Memory B cell (primary cell): Measurements from ENCODE around the gene UNKL.

ENCODE experiments used
- ATAC-seq: fragments of 150-1000 bp; cut with Tn5 transposase; 2 replicates; pipeline ENCODE4 v1.10.0; 2021; ENCODE audit warnings: low read depth, mild to moderate bottlenecking, moderate library complexity
- DNase-seq, 2 donors: peaks; one replicate each; pipeline ENCODE4 v3.0.0; 2022; ENCODE audit warnings: low spot score in 2 of 2
- H3K27ac Mint-ChIP-seq: one replicate; pipeline ENCODE4 v1.8.0; 2022; ENCODE audit warnings: mild to moderate bottlenecking, moderate library complexity, mixed read lengths
- H3K27me3 Mint-ChIP-seq: one replicate; pipeline ENCODE4 v1.8.0; 2022; ENCODE audit warnings: mixed read lengths
- H3K36me3 Mint-ChIP-seq: one replicate; pipeline ENCODE4 v1.8.0; 2022; ENCODE audit warnings: mild to moderate bottlenecking, mixed read lengths
- H3K4me1 Mint-ChIP-seq: one replicate; pipeline ENCODE4 v1.8.0; 2022; ENCODE audit warnings: mixed read lengths
- H3K4me3 Mint-ChIP-seq: one replicate; pipeline ENCODE4 v1.8.0; 2022; ENCODE audit warnings: mild to moderate bottlenecking, moderate library complexity, mixed read lengths
- H3K9me3 Mint-ChIP-seq: one replicate; pipeline ENCODE4 v1.8.0; 2022; ENCODE audit warnings: mixed read lengths

The UNKL gene

GRCh38 chr16:1374418-1375297 is 39.8 kb downstream of the UNKL start:
- no peaks in the 10 kb centered on the region for H3K27me3 Mint-ChIP-seq
- ATAC-seq (no peak), DNase-seq (no peak)
- no peak overlapping the region for H3K27ac Mint-ChIP-seq
- peaks cover 9% of the 10 kb centered on the region for H3K36me3 Mint-ChIP-seq
- H3K4me1 Mint-ChIP-seq = peaks cover 10% of the 10 kb centered on the region
- no peak overlapping the region for H3K4me3 Mint-ChIP-seq
- H3K9me3 Mint-ChIP-seq = no peaks in the 10 kb centered on the region

GRCh38 chr16:1372292-1372950 is 42.1 kb downstream of the UNKL start:
- H3K27me3 Mint-ChIP-seq = no peaks in the 10 kb centered on the region
- ATAC-seq (no peak), DNase-seq (no peak)
- H3K4me1 Mint-ChIP-seq = peaks cover 2% of the 10 kb centered on the region
- H3K27ac Mint-ChIP-seq = no peak overlapping the region
- no peaks in the 10 kb centered on the region for H3K9me3 Mint-ChIP-seq
- H3K36me3 Mint-ChIP-seq = peaks cover 5% of the 10 kb centered on the region
- no peak overlapping the region for H3K4me3 Mint-ChIP-seq

- Mint-ChIP-seq H3K4me1 (peaks cover under 1% of the 10 kb centered on the region), H3K27me3 (no peaks in the 10 kb centered on the region), H3K36me3 (peaks cover 3% of the 10 kb centered on the region), H3K27ac (no peak overlapping the region), H3K9me3 (no peaks in the 10 kb centered on the region), H3K4me3 (no peak overlapping the region)
- no peak for DNase-seq
- ATAC-seq = no peak
Measured at GRCh38 chr16:1371054-1371978, 43.2 kb downstream of the UNKL start.

GRCh38 chr16:1367486-1368174 is 46.9 kb downstream of the UNKL start:
- DNase-seq = no peak
- Mint-ChIP-seq H3K4me1 (peaks cover 4% of the 10 kb centered on the region), H3K27me3 (no peaks in the 10 kb centered on the region), H3K4me3 (no peak overlapping the region), H3K27ac (no peak overlapping the region), H3K9me3 (no peaks in the 10 kb centered on the region), H3K36me3 (peaks cover 5% of the 10 kb centered on the region)
- no peak for ATAC-seq

GRCh38 chr16:1366712-1367299 is 47.7 kb downstream of the UNKL start:
- Mint-ChIP-seq H3K4me3 (no peak overlapping the region), H3K27ac (no peak overlapping the region), H3K4me1 (peaks cover 4% of the 10 kb centered on the region), H3K9me3 (no peaks in the 10 kb centered on the region), H3K27me3 (no peaks in the 10 kb centered on the region), H3K36me3 (peaks cover 5% of the 10 kb centered on the region)
- ATAC-seq (no peak), DNase-seq (no peak)

GRCh38 chr16:1366060-1366711 is 48.3 kb downstream of the UNKL start:
- H3K27ac Mint-ChIP-seq = no peak overlapping the region
- H3K4me1 Mint-ChIP-seq = peaks cover 4% of the 10 kb centered on the region
- DNase-seq (no peak), ATAC-seq (no peak)
- no peak overlapping the region for H3K4me3 Mint-ChIP-seq
- H3K9me3 Mint-ChIP-seq = no peaks in the 10 kb centered on the region
- peaks cover 5% of the 10 kb centered on the region for H3K36me3 Mint-ChIP-seq
- H3K27me3 Mint-ChIP-seq = no peaks in the 10 kb centered on the region

- no peak overlapping the region for H3K27ac Mint-ChIP-seq
Measured at GRCh38 chr16:1364510-1364909, 50.0 kb downstream of the UNKL start.

GRCh38 chr16:1363501-1364041 is 50.9 kb downstream of the UNKL start:
- peaks cover 4% of the 10 kb centered on the region for H3K4me1 Mint-ChIP-seq
- ATAC-seq (peak; percentile 99), DNase-seq (peak; percentile 78 to 82)
- H3K27me3 Mint-ChIP-seq = no peaks in the 10 kb centered on the region
- no peak overlapping the region for H3K4me3 Mint-ChIP-seq
- peaks cover 7% of the 10 kb centered on the region for H3K36me3 Mint-ChIP-seq
- H3K9me3 Mint-ChIP-seq = no peaks in the 10 kb centered on the region
- no peak overlapping the region for H3K27ac Mint-ChIP-seq

More at GRCh38 chr16:1364510-1364909, 50.0 kb downstream of the UNKL start:
- Mint-ChIP-seq H3K4me3 (no peak overlapping the region), H3K4me1 (peaks cover 4% of the 10 kb centered on the region), H3K9me3 (no peaks in the 10 kb centered on the region), H3K27me3 (no peaks in the 10 kb centered on the region), H3K36me3 (peaks cover 7% of the 10 kb centered on the region)
- ATAC-seq = no peak
- DNase-seq = no peak

- no peak for ATAC-seq
- Mint-ChIP-seq H3K27ac (no peak overlapping the region), H3K4me1 (peaks cover 7% of the 10 kb centered on the region), H3K36me3 (peaks cover 8% of the 10 kb centered on the region), H3K4me3 (no peak overlapping the region), H3K9me3 (no peaks in the 10 kb centered on the region), H3K27me3 (no peaks in the 10 kb centered on the region)
- no peak for DNase-seq
Measured at GRCh38 chr16:1362807-1363206, 51.7 kb downstream of the UNKL start.

GRCh38 chr16:1361685-1362360 is 52.7 kb downstream of the UNKL start:
- no peaks in the 10 kb centered on the region for H3K27me3 Mint-ChIP-seq
- H3K9me3 Mint-ChIP-seq = no peaks in the 10 kb centered on the region
- H3K36me3 Mint-ChIP-seq = peaks cover 8% of the 10 kb centered on the region
- DNase-seq (no peak), ATAC-seq (no peak)
- no peak overlapping the region for H3K27ac Mint-ChIP-seq
- H3K4me3 Mint-ChIP-seq = no peak overlapping the region
- H3K4me1 Mint-ChIP-seq = peaks cover 7% of the 10 kb centered on the region

- Mint-ChIP-seq H3K4me1 (peaks cover 20% of the 10 kb centered on the region), H3K4me3 (no peak overlapping the region), H3K9me3 (no peaks in the 10 kb centered on the region), H3K27me3 (no peaks in the 10 kb centered on the region), H3K27ac (no peak overlapping the region), H3K36me3 (peaks cover 4% of the 10 kb centered on the region)
- ATAC-seq = no peak
- DNase-seq = no peak
Measured at GRCh38 chr16:1357906-1358566, 56.5 kb downstream of the UNKL start.
